ENCODE measurements around the gene C22orf42. TPM values are rescaled to one million over a fixed set of nuclear protein-coding genes. Genes with fewer than 3 reads are reported as not detected.
"Not testable (repeated sequence)": the region's sequence is repeated elsewhere in the genome, so short reads cannot be mapped to it uniquely, and the experiment has no call there.

C22orf42 gene
- total RNA-seq, 1 donor, result not detected

DNA sequence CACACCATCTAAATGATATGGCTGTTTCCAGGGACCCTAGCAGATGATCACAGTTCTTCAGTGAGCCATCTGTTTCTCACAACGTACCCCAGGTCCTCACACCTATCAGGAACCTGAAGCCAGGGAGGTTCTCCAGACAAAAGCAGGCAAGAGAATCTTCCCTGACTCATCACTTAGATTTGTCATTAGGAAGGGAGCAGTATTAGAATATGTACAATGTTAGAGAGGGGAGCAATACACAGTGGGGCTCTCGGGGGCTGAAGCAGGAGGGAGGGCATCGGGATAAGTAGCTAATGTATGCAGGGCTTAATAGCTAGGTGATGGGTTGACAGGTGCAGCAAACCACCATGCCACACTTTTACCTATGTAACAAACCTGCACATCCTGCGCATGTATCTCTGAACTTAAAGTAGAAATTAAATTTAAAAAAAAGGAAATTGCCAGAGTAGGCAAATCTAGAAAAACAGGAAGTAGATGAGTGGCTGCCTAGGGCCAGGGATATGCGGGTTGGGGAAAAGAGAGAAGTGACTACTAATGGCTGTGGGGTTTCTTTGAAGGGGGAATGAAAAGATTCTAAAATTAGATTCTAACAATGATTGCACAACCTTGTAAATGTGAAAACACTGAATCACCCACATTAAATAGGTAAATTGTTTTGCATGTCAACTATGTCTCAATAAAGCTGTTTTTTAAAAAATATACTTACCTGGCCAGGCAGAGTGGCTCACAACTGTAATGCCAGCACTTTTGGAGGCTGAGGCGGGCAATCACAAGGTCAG lies 14.4 kb downstream of the C22orf42 start:
- TF ChIP-seq, protein P1, sequence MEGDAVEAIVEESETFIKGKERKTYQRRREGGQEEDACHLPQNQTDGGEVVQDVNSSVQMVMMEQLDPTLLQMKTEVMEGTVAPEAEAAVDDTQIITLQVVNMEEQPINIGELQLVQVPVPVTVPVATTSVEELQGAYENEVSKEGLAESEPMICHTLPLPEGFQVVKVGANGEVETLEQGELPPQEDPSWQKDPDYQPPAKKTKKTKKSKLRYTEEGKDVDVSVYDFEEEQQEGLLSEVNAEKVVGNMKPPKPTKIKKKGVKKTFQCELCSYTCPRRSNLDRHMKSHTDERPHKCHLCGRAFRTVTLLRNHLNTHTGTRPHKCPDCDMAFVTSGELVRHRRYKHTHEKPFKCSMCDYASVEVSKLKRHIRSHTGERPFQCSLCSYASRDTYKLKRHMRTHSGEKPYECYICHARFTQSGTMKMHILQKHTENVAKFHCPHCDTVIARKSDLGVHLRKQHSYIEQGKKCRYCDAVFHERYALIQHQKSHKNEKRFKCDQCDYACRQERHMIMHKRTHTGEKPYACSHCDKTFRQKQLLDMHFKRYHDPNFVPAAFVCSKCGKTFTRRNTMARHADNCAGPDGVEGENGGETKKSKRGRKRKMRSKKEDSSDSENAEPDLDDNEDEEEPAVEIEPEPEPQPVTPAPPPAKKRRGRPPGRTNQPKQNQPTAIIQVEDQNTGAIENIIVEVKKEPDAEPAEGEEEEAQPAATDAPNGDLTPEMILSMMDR (IDR thresholded peaks at IDR 0.05; ENCODE audit: extremely low read depth, low read depth, low read length), result no peak
- no peak overlapping the region for H3K4me2 ChIP-seq (ENCODE audit: insufficient read depth, low read length)
- no peaks in the 10 kb centered on the region for H3K9me3 ChIP-seq (ENCODE audit: low read depth, low read length)

DNA sequence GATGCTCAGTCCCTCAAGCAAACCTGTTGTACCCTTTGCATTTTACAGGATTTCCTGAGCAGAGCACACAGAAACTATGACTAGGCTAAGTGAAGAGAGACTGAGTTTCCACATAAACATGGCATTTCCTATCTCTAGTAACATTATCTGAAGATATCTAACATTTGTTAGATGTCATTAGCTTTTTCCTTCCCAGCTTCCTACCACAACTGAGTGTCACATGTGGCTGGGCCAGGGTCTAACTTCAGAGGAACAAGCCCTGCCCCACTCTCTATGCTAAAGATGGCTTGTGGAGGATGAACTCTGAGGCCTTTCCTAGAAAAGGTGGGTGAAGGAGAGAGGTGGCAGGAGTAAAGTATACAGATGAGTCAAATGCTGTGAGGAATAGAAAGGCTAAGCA lies 16.5 kb downstream of the C22orf42 start:
- H3K79me2 ChIP-seq (ENCODE audit: insufficient read depth, low read length), result no peaks in the 10 kb centered on the region

More for the DNA sequence above, 14.4 kb downstream of the C22orf42 start:
- no peak for DNase-seq (ENCODE audit: insufficient read length, low spot score, missing footprints)
- H3K36me3 ChIP-seq (ENCODE audit: insufficient read depth, low read length), result no peaks in the 10 kb centered on the region
- H2AFZ ChIP-seq (ENCODE audit: low read length), result no peak overlapping the region
- H3K4me1 ChIP-seq (ENCODE audit: insufficient read depth, low read length), result no peaks in the 10 kb centered on the region
- no peaks in the 10 kb centered on the region for H3K79me2 ChIP-seq (ENCODE audit: insufficient read depth, low read length)
- H3K4me3 ChIP-seq (ENCODE audit: insufficient read depth, low read length), result no peak overlapping the region
- no peaks in the 10 kb centered on the region for H3K27me3 ChIP-seq (ENCODE audit: insufficient read depth, low read length)
- H4K20me1 ChIP-seq (ENCODE audit: insufficient read depth, low read length), result no peaks in the 10 kb centered on the region
- H3K27ac ChIP-seq (ENCODE audit: low read depth, low read length), result no peak overlapping the region

DNA sequence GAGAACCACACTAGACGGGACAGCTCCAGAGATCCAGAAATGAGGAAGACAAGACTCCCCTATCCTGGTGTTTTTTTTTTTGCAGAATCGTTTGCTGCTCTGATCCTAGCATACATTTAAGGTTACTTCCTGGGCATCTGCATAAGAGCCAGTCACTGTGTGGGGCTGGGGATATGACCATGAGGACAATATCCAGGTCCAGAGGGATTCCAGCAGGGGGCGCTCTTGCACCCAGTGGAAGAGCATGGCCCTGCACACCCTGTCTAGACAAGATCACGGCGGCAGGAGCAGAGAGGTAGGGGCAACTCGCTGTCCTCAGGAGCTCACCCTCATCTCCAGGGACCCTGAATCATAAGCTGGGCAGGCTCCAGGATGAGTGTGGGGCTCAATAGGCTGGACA lies 18.4 kb downstream of the C22orf42 start:
- TF ChIP-seq, protein P1 (IDR thresholded peaks at IDR 0.05; ENCODE audit: extremely low read depth, low read depth, low read length), result peak; percentile 23
- H2AFZ ChIP-seq (ENCODE audit: low read length), result not testable (repeated sequence)

More for the DNA sequence above, 16.5 kb downstream of the C22orf42 start:
- no peaks in the 10 kb centered on the region for H3K9me3 ChIP-seq (ENCODE audit: low read depth, low read length)
- H3K27ac ChIP-seq (ENCODE audit: low read depth, low read length), result no peak overlapping the region
- no peak overlapping the region for H2AFZ ChIP-seq (ENCODE audit: low read length)
- no peak overlapping the region for H3K4me2 ChIP-seq (ENCODE audit: insufficient read depth, low read length)
- H4K20me1 ChIP-seq (ENCODE audit: insufficient read depth, low read length), result no peaks in the 10 kb centered on the region
- no peak for DNase-seq (ENCODE audit: insufficient read length, low spot score, missing footprints)
- H3K36me3 ChIP-seq (ENCODE audit: insufficient read depth, low read length), result no peaks in the 10 kb centered on the region
- H3K27me3 ChIP-seq (ENCODE audit: insufficient read depth, low read length), result no peaks in the 10 kb centered on the region
- H3K4me1 ChIP-seq (ENCODE audit: insufficient read depth, low read length), result no peaks in the 10 kb centered on the region
- TF ChIP-seq, protein P1 (IDR thresholded peaks at IDR 0.05; ENCODE audit: extremely low read depth, low read depth, low read length), result no peak
- no peak overlapping the region for H3K4me3 ChIP-seq (ENCODE audit: insufficient read depth, low read length)

DNA sequence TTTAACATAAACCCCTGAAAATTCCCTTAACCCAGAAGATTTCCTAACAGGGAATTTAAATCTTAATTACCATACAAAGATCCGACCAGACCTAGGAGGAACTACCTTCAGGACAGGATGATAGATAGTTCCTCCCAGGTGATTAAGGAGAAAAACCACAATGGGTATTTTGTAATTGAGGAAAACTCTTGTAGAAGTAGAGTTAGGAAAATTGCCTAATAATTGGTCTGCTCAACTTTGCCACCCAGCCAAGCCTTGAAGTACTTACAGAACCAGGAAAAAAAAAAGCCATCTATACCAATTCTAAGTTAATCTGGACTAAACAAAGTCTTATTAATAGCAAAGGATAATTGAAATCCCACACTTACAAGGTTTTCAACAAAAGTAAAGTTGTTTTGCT lies 20.5 kb downstream of the C22orf42 start:
- H3K36me3 ChIP-seq (ENCODE audit: insufficient read depth, low read length); H3K79me2 ChIP-seq (ENCODE audit: insufficient read depth, low read length); H3K27me3 ChIP-seq (ENCODE audit: insufficient read depth, low read length); H3K27ac ChIP-seq (ENCODE audit: low read depth, low read length); H3K4me2 ChIP-seq (ENCODE audit: insufficient read depth, low read length); H2AFZ ChIP-seq (ENCODE audit: low read length); H3K9me3 ChIP-seq (ENCODE audit: low read depth, low read length); H4K20me1 ChIP-seq (ENCODE audit: insufficient read depth, low read length); DNase-seq (ENCODE audit: insufficient read length, low spot score, missing footprints); H3K4me3 ChIP-seq (ENCODE audit: insufficient read depth, low read length); H3K4me1 ChIP-seq (ENCODE audit: insufficient read depth, low read length): not testable (repeated sequence)

More for the DNA sequence above, 18.4 kb downstream of the C22orf42 start:
- not testable (repeated sequence) for H3K4me3 ChIP-seq (ENCODE audit: insufficient read depth, low read length); H3K9me3 ChIP-seq (ENCODE audit: low read depth, low read length); H3K4me1 ChIP-seq (ENCODE audit: insufficient read depth, low read length); H4K20me1 ChIP-seq (ENCODE audit: insufficient read depth, low read length); DNase-seq (ENCODE audit: insufficient read length, low spot score, missing footprints); H3K79me2 ChIP-seq (ENCODE audit: insufficient read depth, low read length); H3K36me3 ChIP-seq (ENCODE audit: insufficient read depth, low read length); H3K4me2 ChIP-seq (ENCODE audit: insufficient read depth, low read length); H3K27ac ChIP-seq (ENCODE audit: low read depth, low read length); H3K27me3 ChIP-seq (ENCODE audit: insufficient read depth, low read length)

DNA sequence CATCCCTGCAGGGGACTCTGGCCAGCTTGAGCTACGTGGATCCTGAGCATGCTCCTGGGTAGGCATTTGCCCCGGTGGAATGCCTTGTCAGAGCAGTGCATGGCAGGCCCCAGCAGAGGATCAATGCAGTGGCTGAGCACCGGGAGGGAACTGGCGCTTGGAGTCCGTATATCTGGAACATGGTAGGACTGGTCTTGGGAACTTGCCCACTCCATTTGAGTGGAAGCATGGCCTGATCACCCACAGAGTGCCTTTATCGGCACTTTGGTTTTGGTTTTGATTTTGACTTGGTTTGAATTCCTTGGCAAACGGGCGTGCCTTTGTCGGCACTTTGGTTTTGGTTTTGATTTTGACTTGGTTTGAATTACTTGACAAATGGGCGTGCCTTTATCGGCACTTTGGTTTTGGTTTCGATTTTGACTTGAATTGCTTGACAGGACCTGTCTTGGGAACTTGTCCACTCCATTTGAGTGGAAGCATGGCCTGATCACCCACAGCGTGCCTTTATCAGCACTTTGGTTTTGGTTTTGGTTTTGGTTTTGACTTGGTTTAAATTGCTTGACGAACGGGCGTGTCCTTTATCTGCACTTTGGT lies 21.3 kb downstream of the C22orf42 start:
- H3K36me3 ChIP-seq (ENCODE audit: insufficient read depth, low read length); H3K4me1 ChIP-seq (ENCODE audit: insufficient read depth, low read length); H3K4me3 ChIP-seq (ENCODE audit: insufficient read depth, low read length); H3K27ac ChIP-seq (ENCODE audit: low read depth, low read length); H2AFZ ChIP-seq (ENCODE audit: low read length); H3K9me3 ChIP-seq (ENCODE audit: low read depth, low read length); H4K20me1 ChIP-seq (ENCODE audit: insufficient read depth, low read length); H3K79me2 ChIP-seq (ENCODE audit: insufficient read depth, low read length); DNase-seq (ENCODE audit: insufficient read length, low spot score, missing footprints); H3K27me3 ChIP-seq (ENCODE audit: insufficient read depth, low read length); H3K4me2 ChIP-seq (ENCODE audit: insufficient read depth, low read length): not testable (repeated sequence)

DNA sequence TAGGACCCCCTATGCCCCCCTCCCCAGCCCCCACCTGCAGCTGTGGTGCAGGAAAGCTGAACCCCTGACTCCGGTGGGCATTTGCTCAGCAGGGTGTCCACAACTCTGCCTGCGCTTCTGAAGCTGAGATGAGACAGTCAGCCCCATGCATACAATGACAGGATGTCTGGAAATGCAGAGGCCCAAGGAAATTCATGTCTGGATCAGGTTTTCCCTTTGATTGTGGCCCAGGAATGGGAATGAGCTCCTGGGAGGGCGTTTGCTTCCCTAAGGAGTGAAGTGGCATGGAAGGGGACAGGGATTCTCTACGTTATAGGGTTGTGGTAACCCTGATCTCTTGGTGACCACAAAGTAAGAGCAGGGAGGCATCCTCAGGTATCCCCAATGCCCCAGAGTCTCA lies 22.2 kb downstream of the C22orf42 start:
- not testable (repeated sequence) for H3K27ac ChIP-seq (ENCODE audit: low read depth, low read length); H3K27me3 ChIP-seq (ENCODE audit: insufficient read depth, low read length); H3K36me3 ChIP-seq (ENCODE audit: insufficient read depth, low read length); DNase-seq (ENCODE audit: insufficient read length, low spot score, missing footprints); H2AFZ ChIP-seq (ENCODE audit: low read length); H3K4me2 ChIP-seq (ENCODE audit: insufficient read depth, low read length); H4K20me1 ChIP-seq (ENCODE audit: insufficient read depth, low read length); H3K4me3 ChIP-seq (ENCODE audit: insufficient read depth, low read length); H3K79me2 ChIP-seq (ENCODE audit: insufficient read depth, low read length); H3K9me3 ChIP-seq (ENCODE audit: low read depth, low read length); H3K4me1 ChIP-seq (ENCODE audit: insufficient read depth, low read length)

All from osteoblast (primary cell).